ENCODE measurements around the gene PRMT2. TPM values are rescaled to one million over a fixed set of nuclear protein-coding genes. Genes with fewer than 3 reads are reported as not detected.
A peak's percentile ranks its signal among the peaks of the same experiment; 100 is the strongest.
"Not testable (repeated sequence)": the region's sequence is repeated elsewhere in the genome, so short reads cannot be mapped to it uniquely, and the experiment has no call there.

Gene PRMT2
- total and polyA plus RNA-seq, 8 donors, result 18.7 to 85.0 (median 63.9) TPM

- 80 to 90% (median 84%) methylated on average over 3 of the region's 3 CpGs for WGBS, 5 donors
- DNase-seq, result no peak
- Histone ChIP-seq H3K36me3 (peaks cover 7 to 44% (median 31%) of the 10 kb centered on the region in 4 donors), H3K9me3 (no peaks in the 10 kb centered on the region), H3K27me3 (peaks cover 0 to 36% (median 23%) of the 10 kb centered on the region in 3 donors), H3K27ac (no peak overlapping the region), H3K4me1 (peaks cover 11 to 27% (median 17%) of the 10 kb centered on the region in 4 donors), H3K4me3 (no peak overlapping the region)
- no peak for TF ChIP-seq POLR2AphosphoS5 (IDR thresholded peaks at IDR 0.05)
- no peak for TF ChIP-seq CTCF (IDR thresholded peaks at IDR 0.05)
- no peak for TF ChIP-seq POLR2A (IDR thresholded peaks at IDR 0.05)
- TF ChIP-seq EP300 (IDR thresholded peaks at IDR 0.05), result no peak
- intact Hi-C loops (cut with DNase I; ENCODE audit: low total_unique reads), result no loop called here
Measured at GRCh38 chr21:46665566-46665965, 30.1 kb downstream of the PRMT2 start.

- peaks cover 7 to 37% (median 30%) of the 10 kb centered on the region in 4 donors for H3K36me3 ChIP-seq
- peaks cover 11 to 20% (median 16%) of the 10 kb centered on the region in 4 donors for H3K4me1 ChIP-seq
- no peaks in the 10 kb centered on the region for H3K9me3 ChIP-seq
- intact Hi-C loops (cut with DNase I; ENCODE audit: low total_unique reads), result no loop called here
- TF ChIP-seq EP300 (IDR thresholded peaks at IDR 0.05) (no peak), POLR2A (IDR thresholded peaks at IDR 0.05) (no peak)
- H3K27me3 ChIP-seq, result peaks cover 0 to 46% (median 23%) of the 10 kb centered on the region in 3 donors
- peak in 1 of 2 donors; percentile 37 for DNase-seq
- peak overlapping the region; percentile 32 to 56 (median 38) for H3K4me3 ChIP-seq
- WGBS, 5 donors, result 5 to 12% (median 8%) methylated on average over 32 to 53 of the region's 53 CpGs
- H3K27ac ChIP-seq, result no peak overlapping the region
Measured at GRCh38 chr21:46666941-46667740, 31.7 kb downstream of the PRMT2 start.

- H3K27ac ChIP-seq, result no peak overlapping the region
- H3K4me3 ChIP-seq, result peak overlapping the region; percentile 32 to 56 (median 38)
- peaks cover 11 to 18% (median 15%) of the 10 kb centered on the region in 4 donors for H3K4me1 ChIP-seq
- peak in 1 of 2 donors; percentile 55 for DNase-seq
- peaks cover 7 to 30% (median 26%) of the 10 kb centered on the region in 4 donors for H3K36me3 ChIP-seq
- intact Hi-C loops (cut with DNase I; ENCODE audit: low total_unique reads), result no loop called here
- H3K9me3 ChIP-seq, result no peaks in the 10 kb centered on the region
- peaks cover 0 to 46% (median 23%) of the 10 kb centered on the region in 3 donors for H3K27me3 ChIP-seq
- 1 to 3% (median 2%) methylated on average over 33 to 53 of the region's 53 CpGs for WGBS, 5 donors
- TF ChIP-seq POLR2AphosphoS5 (IDR thresholded peaks at IDR 0.05) (no peak), POLR2A (IDR thresholded peaks at IDR 0.05) (no peak), CTCF (IDR thresholded peaks at IDR 0.05) (no peak), EP300 (IDR thresholded peaks at IDR 0.05) (no peak)
Measured at GRCh38 chr21:46667741-46668380, 32.4 kb downstream of the PRMT2 start.

- Histone ChIP-seq H3K27me3 (peaks cover 0 to 46% (median 23%) of the 10 kb centered on the region in 3 donors), H3K27ac (no peak overlapping the region), H3K4me3 (peak overlapping the region in 3 of 4 donors; percentile 33 to 56 (median 44)), H3K9me3 (no peaks in the 10 kb centered on the region), H3K4me1 (peaks cover 11 to 18% (median 15%) of the 10 kb centered on the region in 4 donors), H3K36me3 (peaks cover 7 to 26% (median 22%) of the 10 kb centered on the region in 4 donors)
- TF ChIP-seq EP300 (IDR thresholded peaks at IDR 0.05), result no peak
- TF ChIP-seq CTCF (IDR thresholded peaks at IDR 0.05), result no peak
- TF ChIP-seq POLR2AphosphoS5 (IDR thresholded peaks at IDR 0.05), result no peak
- TF ChIP-seq POLR2A (IDR thresholded peaks at IDR 0.05), result no peak
- intact Hi-C loops (cut with DNase I; ENCODE audit: low total_unique reads), result no loop called here
- 61 to 70% (median 65%) methylated on average over 2 of the region's 2 CpGs for WGBS, 5 donors
- DNase-seq, result no peak
Measured at GRCh38 chr21:46668381-46668780, 32.9 kb downstream of the PRMT2 start.

GRCh38 chr21:46668904-46669303 is 33.4 kb downstream of the PRMT2 start:
- H3K27ac ChIP-seq; H3K4me3 ChIP-seq; intact Hi-C loops (cut with DNase I; ENCODE audit: low total_unique reads); H3K9me3 ChIP-seq; DNase-seq: not testable (repeated sequence)
- WGBS, 5 donors, result 71 to 100% (median 94%) methylated on average over 1 to 3 of the region's 5 CpGs
- peaks cover 7 to 21% (median 18%) of the 10 kb centered on the region in 4 donors for H3K36me3 ChIP-seq
- peaks cover 0 to 46% (median 23%) of the 10 kb centered on the region in 3 donors for H3K27me3 ChIP-seq
- H3K4me1 ChIP-seq, result peaks cover 11 to 18% (median 15%) of the 10 kb centered on the region in 4 donors
